Panc1 (cell line): ENCODE data around the gene TM7SF3.

Experiments
- CTCF ChIP-seq: fragments of 450-650 bp; IDR thresholded peaks from 2 replicates; pipeline ENCODE4 v1.5.1; 2017; ENCODE audit warnings: mild to moderate bottlenecking
- POLR2AphosphoS5 ChIP-seq: IDR thresholded peaks from 2 replicates; pipeline ENCODE4 v1.6.1; 2012; ENCODE audit warnings: mild to moderate bottlenecking, low read depth, low read length, moderate library complexity
- REST ChIP-seq, 2 experiments: IDR thresholded peaks; 2 replicates each; pipeline ENCODE4 v1.6.1; 2011 to 2012; ENCODE audit warnings: low read depth in 2 of 2, control low read depth in 1 of 2, low read length in 1 of 2, mild to moderate bottlenecking in 1 of 2, moderate library complexity in 1 of 2; ENCODE audit not compliant: insufficient read depth in 1 of 2
- TCF7L2 ChIP-seq: IDR thresholded peaks from 2 replicates; pipeline ENCODE4 v1.6.1; 2011; ENCODE audit warnings: mild to moderate bottlenecking, low read depth, low read length, inconsistent platforms

- TF ChIP-seq CTCF, result no peak
- no peak for TF ChIP-seq POLR2AphosphoS5
- no peak for TF ChIP-seq TCF7L2
- no peak for TF ChIP-seq REST (IDR thresholded peaks at IDR 0.05; ENCODE audit: insufficient read depth in 1 of 2, low read depth in 2 of 2, low read length in 1 of 2)
Observed at GRCh38 chr12:26953447-26953846, 60.7 kb downstream of the TM7SF3 start.
